Choroid plexus epithelial cell (primary cell): ENCODE results near the gene P2RX1.
A peak's percentile ranks its signal among the peaks of the same experiment; 100 is the strongest.

Source experiments
- DNase-seq: peaks from one replicate; pipeline ENCODE4 v3.0.0-alpha.2; 2010; ENCODE audit warnings: low read depth
- H3K4me3 ChIP-seq: 2 replicates; pipeline ENCODE4 v1.5.1; 2011; ENCODE audit warnings: low read depth, mild to moderate bottlenecking, control low read depth, low read length, moderate library complexity
- CTCF ChIP-seq: conservative IDR thresholded peaks from 2 replicates; pipeline ENCODE4 v1.5.1; 2011; ENCODE audit warnings: low read depth, mild to moderate bottlenecking, control low read depth, inconsistent platforms, low read length, moderate library complexity

Gene P2RX1

GRCh38 chr17:3887804-3888203 is 28.5 kb downstream of the P2RX1 start:
- peak; percentile 31 for DNase-seq
- TF ChIP-seq CTCF = no peak
- H3K4me3 ChIP-seq = no peak overlapping the region

GRCh38 chr17:3887394-3887793 is 28.9 kb downstream of the P2RX1 start:
- DNase-seq = no peak
- no peak for TF ChIP-seq CTCF
- H3K4me3 ChIP-seq = no peak overlapping the region

GRCh38 chr17:3886776-3887175 is 29.5 kb downstream of the P2RX1 start:
- peak; percentile 18 for DNase-seq
- no peak overlapping the region for H3K4me3 ChIP-seq
- TF ChIP-seq CTCF = no peak

GRCh38 chr17:3885970-3886369 is 30.3 kb downstream of the P2RX1 start:
- peak; percentile 90 for DNase-seq

GRCh38 chr17:3885271-3885670 is 31.0 kb downstream of the P2RX1 start:
- DNase-seq = peak; percentile 51
- no peak overlapping the region for H3K4me3 ChIP-seq
- TF ChIP-seq CTCF = no peak

More at GRCh38 chr17:3885970-3886369, 30.3 kb downstream of the P2RX1 start:
- no peak overlapping the region for H3K4me3 ChIP-seq
- TF ChIP-seq CTCF = no peak

GRCh38 chr17:3884188-3884587 is 32.1 kb downstream of the P2RX1 start:
- no peak for TF ChIP-seq CTCF
- no peak for DNase-seq
- H3K4me3 ChIP-seq = no peak overlapping the region

- no peak overlapping the region for H3K4me3 ChIP-seq
- DNase-seq = no peak
- no peak for TF ChIP-seq CTCF
Measured at GRCh38 chr17:3882276-3882675, 34.0 kb downstream of the P2RX1 start.
